ENCODE results near the gene AGBL1.

The AGBL1 gene

GRCh38 chr15:86235667-86236066 lies 156.0 kb downstream of the AGBL1 start:
- DNase-seq (ENCODE audit: low read depth in 1 of 2, low spot score in 1 of 2): no peak

GRCh38 chr15:86236356-86237110 lies 156.9 kb downstream of the AGBL1 start:
- DNase-seq (ENCODE audit: low read depth in 1 of 2, low spot score in 1 of 2): no peak

GRCh38 chr15:86237111-86237500 lies 157.4 kb downstream of the AGBL1 start:
- DNase-seq (ENCODE audit: low read depth in 1 of 2, low spot score in 1 of 2): no peak

- DNase-seq (ENCODE audit: low read depth in 1 of 2, low spot score in 1 of 2): no peak
These were observed 167.7 kb downstream of the AGBL1 start for GRCh38 chr15:86247249-86247955.

- DNase-seq (ENCODE audit: low read depth in 1 of 2, low spot score in 1 of 2): no peak
These were observed 175.6 kb downstream of the AGBL1 start for GRCh38 chr15:86255247-86255646.

- no peak for DNase-seq (ENCODE audit: low read depth in 1 of 2, low spot score in 1 of 2)
These were observed 177.0 kb downstream of the AGBL1 start for GRCh38 chr15:86256628-86257027.

GRCh38 chr15:86259589-86259988 lies 179.9 kb downstream of the AGBL1 start:
- DNase-seq (ENCODE audit: low read depth in 1 of 2, low spot score in 1 of 2): no peak

GRCh38 chr15:86263230-86263629 lies 183.6 kb downstream of the AGBL1 start:
- DNase-seq (ENCODE audit: low read depth in 1 of 2, low spot score in 1 of 2): no peak

- no peak for DNase-seq (ENCODE audit: low read depth in 1 of 2, low spot score in 1 of 2)
These were observed 187.3 kb downstream of the AGBL1 start for GRCh38 chr15:86266896-86267484.

GRCh38 chr15:86267892-86268291 lies 188.2 kb downstream of the AGBL1 start:
- no peak for DNase-seq (ENCODE audit: low read depth in 1 of 2, low spot score in 1 of 2)

- DNase-seq (ENCODE audit: low read depth in 1 of 2, low spot score in 1 of 2): no peak
These were observed 188.9 kb downstream of the AGBL1 start for GRCh38 chr15:86268558-86268957.

GRCh38 chr15:86273309-86273708 lies 193.6 kb downstream of the AGBL1 start:
- no peak for DNase-seq (ENCODE audit: low read depth in 1 of 2, low spot score in 1 of 2)

GRCh38 chr15:86275361-86275760 lies 195.7 kb downstream of the AGBL1 start:
- DNase-seq (ENCODE audit: low read depth in 1 of 2, low spot score in 1 of 2): no peak

- no peak for DNase-seq (ENCODE audit: low read depth in 1 of 2, low spot score in 1 of 2)
These were observed 198.9 kb downstream of the AGBL1 start for GRCh38 chr15:86278586-86278985.

GRCh38 chr15:86284635-86285034 lies 205.0 kb downstream of the AGBL1 start:
- no peak for DNase-seq (ENCODE audit: low read depth in 1 of 2, low spot score in 1 of 2)

GRCh38 chr15:86295511-86295910 lies 215.8 kb downstream of the AGBL1 start:
- no peak for DNase-seq (ENCODE audit: low read depth in 1 of 2, low spot score in 1 of 2)

- no peak for DNase-seq (ENCODE audit: low read depth in 1 of 2, low spot score in 1 of 2)
These were observed 217.1 kb downstream of the AGBL1 start for GRCh38 chr15:86296769-86297168.

GRCh38 chr15:86300390-86301125 lies 220.9 kb downstream of the AGBL1 start:
- no peak for DNase-seq (ENCODE audit: low read depth in 1 of 2, low spot score in 1 of 2)

- no peak for DNase-seq (ENCODE audit: low read depth in 1 of 2, low spot score in 1 of 2)
These were observed 232.1 kb downstream of the AGBL1 start for GRCh38 chr15:86311568-86312280.

GRCh38 chr15:86312486-86312885 lies 232.8 kb downstream of the AGBL1 start:
- no peak for DNase-seq (ENCODE audit: low read depth in 1 of 2, low spot score in 1 of 2)

- DNase-seq (ENCODE audit: low read depth in 1 of 2, low spot score in 1 of 2): no peak
These were observed 236.5 kb downstream of the AGBL1 start for GRCh38 chr15:86316216-86316615.
